ENCODE data around the gene SYTL5.
A peak's percentile ranks its signal among the peaks of the same experiment; 100 is the strongest.

The SYTL5 gene

DNA sequence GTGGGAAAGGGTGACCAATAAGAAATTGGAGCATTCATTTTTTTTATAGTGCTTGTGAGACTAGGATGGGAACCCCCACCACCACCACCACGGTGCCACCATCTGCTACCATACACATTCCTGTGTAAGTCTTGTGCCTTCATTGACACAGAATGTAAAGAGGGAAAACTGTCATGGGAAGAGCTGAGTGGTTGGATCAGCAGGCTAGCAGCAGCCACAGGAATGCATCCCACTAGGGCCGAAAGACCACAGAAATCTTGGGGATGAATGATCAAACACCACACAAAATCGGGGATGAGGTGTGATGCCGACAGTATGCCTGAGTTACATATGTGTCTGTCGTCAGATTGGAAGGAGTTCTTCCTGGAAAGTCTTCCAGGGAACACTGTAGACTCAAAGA, 145.1 kb downstream of the SYTL5 start:
- Histone ChIP-seq H2BK5ac (ENCODE audit: low read depth, low read length, poor library complexity, severe bottlenecking) (no peak overlapping the region), H3K18ac (ENCODE audit: low read depth in 1 of 2, low read length in 2 of 2) (no peak overlapping the region), H3K79me1 (replicated peaks; ENCODE audit: low read length, poor library complexity, severe bottlenecking) (no peaks in the 10 kb centered on the region), H4K91ac (ENCODE audit: low read length) (no peak overlapping the region), H3K36me3 (ENCODE audit: control insufficient read depth in 1 of 2, insufficient read depth in 2 of 2, low read depth in 1 of 2, low read length in 2 of 2) (peaks cover 0 to 97% of the 10 kb centered on the region in 2 experiments), H3K27ac (ENCODE audit: low read length, poor library complexity, severe bottlenecking) (no peak overlapping the region), H2BK15ac (ENCODE audit: low read depth, poor library complexity, severe bottlenecking) (no peak overlapping the region), H2BK120ac (ENCODE audit: low read depth, low read length) (no peak overlapping the region), H3K14ac (ENCODE audit: low read length in 2 of 2) (no peak overlapping the region), H3K9ac (ENCODE audit: low read length) (no peak overlapping the region), H3K23ac (ENCODE audit: low read length in 2 of 2) (no peak overlapping the region), H3K4me1 (ENCODE audit: control insufficient read depth, insufficient read depth, low read depth, low read length) (peaks cover 3% of the 10 kb centered on the region), H2AK5ac (ENCODE audit: low read length, severe bottlenecking) (no peak overlapping the region), H3K27me3 (ENCODE audit: control insufficient read depth in 1 of 2, insufficient read depth in 1 of 2, low read length in 2 of 2) (peaks cover 0 to 5% of the 10 kb centered on the region in 2 experiments), H2AFZ (ENCODE audit: low read depth, low read length) (no peak overlapping the region), H3K4me2 (ENCODE audit: low read length, poor library complexity, severe bottlenecking) (no peak overlapping the region), H3K4me3 (ENCODE audit: insufficient read depth in 1 of 2, low read depth in 1 of 2, low read length in 2 of 2) (no peak overlapping the region), H2BK12ac (ENCODE audit: low read length in 2 of 2) (no peak overlapping the region), H3K9me3 (ENCODE audit: control insufficient read depth, low read length) (no peaks in the 10 kb centered on the region), H3K4ac (ENCODE audit: low read depth in 1 of 2, low read length in 2 of 2) (no peak overlapping the region), H4K8ac (ENCODE audit: low read length) (no peak overlapping the region)
- WGBS: 92% methylated on average over 4 of the region's 5 CpGs
- DNase-seq: peak; percentile 28

- Histone ChIP-seq H2BK12ac (ENCODE audit: low read length in 2 of 2) (no peak overlapping the region), H3K9ac (ENCODE audit: low read length) (no peak overlapping the region), H2BK120ac (ENCODE audit: low read depth, low read length) (no peak overlapping the region), H2BK5ac (ENCODE audit: low read depth, low read length, poor library complexity, severe bottlenecking) (no peak overlapping the region), H3K4me1 (ENCODE audit: control insufficient read depth, insufficient read depth, low read depth, low read length) (peaks cover 3% of the 10 kb centered on the region), H3K18ac (ENCODE audit: low read depth in 1 of 2, low read length in 2 of 2) (no peak overlapping the region), H2AK5ac (ENCODE audit: low read length, severe bottlenecking) (no peak overlapping the region), H3K27ac (ENCODE audit: low read length, poor library complexity, severe bottlenecking) (no peak overlapping the region), H4K91ac (ENCODE audit: low read length) (no peak overlapping the region), H3K14ac (ENCODE audit: low read length in 2 of 2) (no peak overlapping the region), H3K36me3 (ENCODE audit: control insufficient read depth in 1 of 2, insufficient read depth in 2 of 2, low read depth in 1 of 2, low read length in 2 of 2) (peaks cover 0 to 95% of the 10 kb centered on the region in 2 experiments), H3K4ac (ENCODE audit: low read depth in 1 of 2, low read length in 2 of 2) (no peak overlapping the region), H3K23ac (ENCODE audit: low read length in 2 of 2) (no peak overlapping the region), H2BK15ac (ENCODE audit: low read depth, poor library complexity, severe bottlenecking) (no peak overlapping the region), H3K9me3 (ENCODE audit: control insufficient read depth, low read length) (no peaks in the 10 kb centered on the region), H3K4me3 (ENCODE audit: insufficient read depth in 1 of 2, low read depth in 1 of 2, low read length in 2 of 2) (no peak overlapping the region), H3K4me2 (ENCODE audit: low read length, poor library complexity, severe bottlenecking) (no peak overlapping the region), H4K8ac (ENCODE audit: low read length) (no peak overlapping the region), H2AFZ (ENCODE audit: low read depth, low read length) (no peak overlapping the region), H3K27me3 (ENCODE audit: control insufficient read depth in 1 of 2, insufficient read depth in 1 of 2, low read length in 2 of 2) (peaks cover 0 to 5% of the 10 kb centered on the region in 2 experiments), H3K79me1 (replicated peaks; ENCODE audit: low read length, poor library complexity, severe bottlenecking) (no peaks in the 10 kb centered on the region)
- 84% methylated on average over 5 of the region's 5 CpGs for WGBS
- no peak for DNase-seq
These were observed 148.0 kb downstream of the SYTL5 start for GRCh38 chrX:38154340-38154739.

- H3K27me3 ChIP-seq (ENCODE audit: control insufficient read depth in 1 of 2, insufficient read depth in 1 of 2, low read length in 2 of 2): peaks cover 0 to 1% of the 10 kb centered on the region in 2 experiments
- no peak overlapping the region for H3K23ac ChIP-seq (ENCODE audit: low read length in 2 of 2)
- no peaks in the 10 kb centered on the region for H3K9me3 ChIP-seq (ENCODE audit: control insufficient read depth, low read length)
- no peak overlapping the region for H3K9ac ChIP-seq (ENCODE audit: low read length)
- H2AK5ac ChIP-seq (ENCODE audit: low read length, severe bottlenecking): no peak overlapping the region
- no peak overlapping the region for H4K91ac ChIP-seq (ENCODE audit: low read length)
- H3K4me3 ChIP-seq (ENCODE audit: insufficient read depth in 1 of 2, low read depth in 1 of 2, low read length in 2 of 2): no peak overlapping the region
- no peak overlapping the region for H2BK5ac ChIP-seq (ENCODE audit: low read depth, low read length, poor library complexity, severe bottlenecking)
- no peak overlapping the region for H3K18ac ChIP-seq (ENCODE audit: low read depth in 1 of 2, low read length in 2 of 2)
- 100% methylated on average over 1 of the region's 2 CpGs for WGBS
- H4K8ac ChIP-seq (ENCODE audit: low read length): no peak overlapping the region
- peaks cover under 1 to 95% of the 10 kb centered on the region in 2 experiments for H3K36me3 ChIP-seq (ENCODE audit: control insufficient read depth in 1 of 2, insufficient read depth in 2 of 2, low read depth in 1 of 2, low read length in 2 of 2)
- H2AFZ ChIP-seq (ENCODE audit: low read depth, low read length): no peak overlapping the region
- no peak overlapping the region for H2BK120ac ChIP-seq (ENCODE audit: low read depth, low read length)
- H3K4me1 ChIP-seq (ENCODE audit: control insufficient read depth, insufficient read depth, low read depth, low read length): peaks cover 3% of the 10 kb centered on the region
- H3K79me1 ChIP-seq (replicated peaks; ENCODE audit: low read length, poor library complexity, severe bottlenecking): no peaks in the 10 kb centered on the region
- H3K27ac ChIP-seq (ENCODE audit: low read length, poor library complexity, severe bottlenecking): no peak overlapping the region
- H3K4me2 ChIP-seq (ENCODE audit: low read length, poor library complexity, severe bottlenecking): no peak overlapping the region
- no peak for DNase-seq
- H3K4ac ChIP-seq (ENCODE audit: low read depth in 1 of 2, low read length in 2 of 2): no peak overlapping the region
- H2BK12ac ChIP-seq (ENCODE audit: low read length in 2 of 2): no peak overlapping the region
- H2BK15ac ChIP-seq (ENCODE audit: low read depth, poor library complexity, severe bottlenecking): no peak overlapping the region
- no peak overlapping the region for H3K14ac ChIP-seq (ENCODE audit: low read length in 2 of 2)
These were observed 148.5 kb downstream of the SYTL5 start for GRCh38 chrX:38154818-38155217.

DNA sequence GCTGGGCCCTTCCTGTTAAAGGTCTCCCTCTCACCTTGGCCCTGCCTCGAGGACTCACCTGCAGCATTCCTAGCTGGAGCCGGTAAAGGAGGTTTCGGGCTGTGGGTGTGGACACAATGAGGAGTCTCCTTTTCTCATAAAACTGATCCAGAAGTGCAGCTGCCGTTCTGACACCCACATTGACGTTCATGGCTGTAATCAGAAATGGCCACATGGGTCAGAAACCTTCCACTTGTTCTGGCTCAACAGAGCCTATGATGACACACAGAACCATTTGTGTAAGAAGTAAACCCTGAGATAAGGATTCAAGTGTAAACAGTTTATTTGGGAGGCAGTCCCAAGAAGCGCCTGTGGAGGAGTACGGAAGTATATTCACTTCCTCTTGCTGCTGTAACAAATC, 150.5 kb downstream of the SYTL5 start:
- H3K27me3 ChIP-seq (ENCODE audit: control insufficient read depth in 1 of 2, insufficient read depth in 1 of 2, low read length in 2 of 2): no peaks in the 10 kb centered on the region
- no peak overlapping the region for H3K27ac ChIP-seq (ENCODE audit: low read length, poor library complexity, severe bottlenecking)
- H4K8ac ChIP-seq (ENCODE audit: low read length): no peak overlapping the region
- H3K4me3 ChIP-seq (ENCODE audit: insufficient read depth in 1 of 2, low read depth in 1 of 2, low read length in 2 of 2): no peak overlapping the region
- H2AFZ ChIP-seq (ENCODE audit: low read depth, low read length): no peak overlapping the region
- no peak overlapping the region for H4K91ac ChIP-seq (ENCODE audit: low read length)
- peaks cover 4 to 95% of the 10 kb centered on the region in 2 experiments for H3K36me3 ChIP-seq (ENCODE audit: control insufficient read depth in 1 of 2, insufficient read depth in 2 of 2, low read depth in 1 of 2, low read length in 2 of 2)
- no peaks in the 10 kb centered on the region for H3K4me1 ChIP-seq (ENCODE audit: control insufficient read depth, insufficient read depth, low read depth, low read length)
- WGBS: 95% methylated on average over 2 of the region's 7 CpGs
- no peaks in the 10 kb centered on the region for H3K79me1 ChIP-seq (replicated peaks; ENCODE audit: low read length, poor library complexity, severe bottlenecking)
- no peak overlapping the region for H2BK5ac ChIP-seq (ENCODE audit: low read depth, low read length, poor library complexity, severe bottlenecking)
- no peak overlapping the region for H3K9ac ChIP-seq (ENCODE audit: low read length)
- no peak overlapping the region for H3K23ac ChIP-seq (ENCODE audit: low read length in 2 of 2)
- no peak overlapping the region for H3K18ac ChIP-seq (ENCODE audit: low read depth in 1 of 2, low read length in 2 of 2)
- no peak overlapping the region for H2BK12ac ChIP-seq (ENCODE audit: low read length in 2 of 2)
- H3K14ac ChIP-seq (ENCODE audit: low read length in 2 of 2): no peak overlapping the region
- H2BK120ac ChIP-seq (ENCODE audit: low read depth, low read length): no peak overlapping the region
- no peak overlapping the region for H2AK5ac ChIP-seq (ENCODE audit: low read length, severe bottlenecking)
- no peak overlapping the region for H3K4me2 ChIP-seq (ENCODE audit: low read length, poor library complexity, severe bottlenecking)
- H2BK15ac ChIP-seq (ENCODE audit: low read depth, poor library complexity, severe bottlenecking): no peak overlapping the region
- DNase-seq: peak; percentile 34
- no peak overlapping the region for H3K4ac ChIP-seq (ENCODE audit: low read depth in 1 of 2, low read length in 2 of 2)
- H3K9me3 ChIP-seq (ENCODE audit: control insufficient read depth, low read length): no peaks in the 10 kb centered on the region

All from mesenchymal stem cell (in vitro differentiated cells and primary cell).